Measurements from ENCODE around the gene LAMP2. TPM values are rescaled to one million over a fixed set of nuclear protein-coding genes. Genes with fewer than 3 reads are reported as not detected.

LAMP2 gene
- polyA plus RNA-seq, 1 experiment, result 70.7 TPM

- ChIA-PET CTCF (interaction anchor here (1.4 kb wide), 1 partner anchor 17 kb away, joined by 4 read pairs; no protein-coding TSS in a partner anchor), POLR2A (no interaction called here)
- H3K4me3 ChIP-seq (ENCODE audit: low read depth, low read length), result peak overlapping the region; percentile 72
- TF ChIP-seq CTCF (IDR thresholded peaks at IDR 0.05; ENCODE audit: insufficient read depth, low read depth, low read length), result no peak
- no peaks in the 10 kb centered on the region for H3K27me3 ChIP-seq (ENCODE audit: control insufficient read depth, insufficient read depth, low read length)
- H3K36me3 ChIP-seq (ENCODE audit: control insufficient read depth, insufficient read depth, low read length), result no peaks in the 10 kb centered on the region
- no peak for DNase-seq (ENCODE audit: low read depth)
Measured at GRCh38 chrX:120468479-120468824, 644 bp downstream of the LAMP2 start.

GRCh38 chrX:120468071-120468470, 1.0 kb downstream of the LAMP2 start:
- no peak for TF ChIP-seq CTCF (IDR thresholded peaks at IDR 0.05; ENCODE audit: insufficient read depth, low read depth, low read length)
- peak overlapping the region; percentile 72 for H3K4me3 ChIP-seq (ENCODE audit: low read depth, low read length)
- CTCF ChIA-PET, result no interaction called here
- no peaks in the 10 kb centered on the region for H3K27me3 ChIP-seq (ENCODE audit: control insufficient read depth, insufficient read depth, low read length)
- no peaks in the 10 kb centered on the region for H3K36me3 ChIP-seq (ENCODE audit: control insufficient read depth, insufficient read depth, low read length)
- DNase-seq (ENCODE audit: low read depth), result no peak
- POLR2A ChIA-PET, result no interaction called here

- CTCF ChIA-PET, result interaction anchor here (1.1 kb wide), 1 partner anchor 12 kb away, joined by 3 read pairs; no protein-coding TSS in a partner anchor
- no peaks in the 10 kb centered on the region for H3K36me3 ChIP-seq (ENCODE audit: control insufficient read depth, insufficient read depth, low read length)
- POLR2A ChIA-PET, result no interaction called here
- no peak for DNase-seq (ENCODE audit: low read depth)
- no peaks in the 10 kb centered on the region for H3K27me3 ChIP-seq (ENCODE audit: control insufficient read depth, insufficient read depth, low read length)
- H3K4me3 ChIP-seq (ENCODE audit: low read depth, low read length), result no peak overlapping the region
- TF ChIP-seq CTCF (IDR thresholded peaks at IDR 0.05; ENCODE audit: insufficient read depth, low read depth, low read length), result no peak
Measured at GRCh38 chrX:120464411-120464810, 4.7 kb downstream of the LAMP2 start.

GRCh38 chrX:120463241-120463640, 5.9 kb downstream of the LAMP2 start:
- H3K4me3 ChIP-seq (ENCODE audit: low read depth, low read length), result no peak overlapping the region
- no peaks in the 10 kb centered on the region for H3K27me3 ChIP-seq (ENCODE audit: control insufficient read depth, insufficient read depth, low read length)
- POLR2A ChIA-PET, result no interaction called here
- TF ChIP-seq CTCF (IDR thresholded peaks at IDR 0.05; ENCODE audit: insufficient read depth, low read depth, low read length), result no peak
- CTCF ChIA-PET, result no interaction called here
- H3K36me3 ChIP-seq (ENCODE audit: control insufficient read depth, insufficient read depth, low read length), result no peaks in the 10 kb centered on the region
- DNase-seq (ENCODE audit: low read depth), result no peak

- ChIA-PET POLR2A (interaction anchor here (0.7 kb wide), 1 partner anchor 15 kb away, joined by 3 read pairs; no protein-coding TSS in a partner anchor), CTCF (no interaction called here)
- no peak for TF ChIP-seq CTCF (IDR thresholded peaks at IDR 0.05; ENCODE audit: insufficient read depth, low read depth, low read length)
- H3K27me3 ChIP-seq (ENCODE audit: control insufficient read depth, insufficient read depth, low read length), result no peaks in the 10 kb centered on the region
- no peak overlapping the region for H3K4me3 ChIP-seq (ENCODE audit: low read depth, low read length)
- DNase-seq (ENCODE audit: low read depth), result no peak
- no peaks in the 10 kb centered on the region for H3K36me3 ChIP-seq (ENCODE audit: control insufficient read depth, insufficient read depth, low read length)
Measured at GRCh38 chrX:120462370-120462769, 6.7 kb downstream of the LAMP2 start.
